ENCODE data around the gene MYPOP. TPM values are rescaled to one million over a fixed set of nuclear protein-coding genes. Genes with fewer than 3 reads are reported as not detected.

Gene MYPOP
- total and polyA plus RNA-seq, 9 of the 15 experiments (the other 6 are each of a cell fraction or from before 2014, with no cell fraction given), result 0.32 to 7.6 (median 1.6) TPM

GRCh38 chr19:45927565-45928261 lies 25.3 kb upstream of the MYPOP start (continued):
- TF ChIP-seq E2F8 (IDR thresholded peaks at IDR 0.05; ENCODE audit: low read depth, partially characterized antibody) (peak; percentile 62), CBFA2T3 (IDR thresholded peaks at IDR 0.05) (no peak), BHLHE40 (IDR thresholded peaks at IDR 0.05; ENCODE audit: low read length) (peak; percentile 48), CAMTA2 (CRISPR knock-in tag; conservative IDR thresholded peaks at IDR 0.05) (no peak), ZNF282 (CRISPR knock-in tag; IDR thresholded peaks at IDR 0.05) (no peak), KDM5B (IDR thresholded peaks at IDR 0.05; ENCODE audit: insufficient replicate concordance, low read depth, low read length) (peak; percentile 77), ASH1L (IDR thresholded peaks at IDR 0.05; ENCODE audit: borderline replicate concordance, low read depth, partially characterized antibody) (peak; percentile 36), CC2D1A (IDR thresholded peaks at IDR 0.05) (0 out of 2 replicates have a peak, but pooled peaks have one; percentile 9), HDAC2 (IDR thresholded peaks at IDR 0.05) (no peak), NFIC (IDR thresholded peaks at IDR 0.05) (no peak), PTRF (tag; IDR thresholded peaks at IDR 0.05) (no peak), L3MBTL2 (IDR thresholded peaks at IDR 0.05) (peak; percentile 99), RBFOX2 (IDR thresholded peaks at IDR 0.05; ENCODE audit: low read depth, low read length) (peak; percentile 87), SP1 (CRISPR knock-in tag; IDR thresholded peaks at IDR 0.05) (peak; percentile 60; the same call in 1 of the 2 replicates), NR3C1 (CRISPR knock-in tag; IDR thresholded peaks at IDR 0.05) (no peak), HOXB6 (CRISPR knock-in tag; IDR thresholded peaks at IDR 0.05; ENCODE audit: borderline replicate concordance) (no peak), COPS2 (conservative IDR thresholded peaks at IDR 0.05) (no peak), NCOA1 (IDR thresholded peaks at IDR 0.05; ENCODE audit: low read depth) (no peak), UBTF (IDR thresholded peaks at IDR 0.05; ENCODE audit: borderline replicate concordance in 1 of 2, low read depth in 2 of 2, low read length in 2 of 2) (peak in 1 of 2 experiments; percentile 52; a peak in 1 of 4 replicates)
- TF ChIP-seq, protein P1, sequence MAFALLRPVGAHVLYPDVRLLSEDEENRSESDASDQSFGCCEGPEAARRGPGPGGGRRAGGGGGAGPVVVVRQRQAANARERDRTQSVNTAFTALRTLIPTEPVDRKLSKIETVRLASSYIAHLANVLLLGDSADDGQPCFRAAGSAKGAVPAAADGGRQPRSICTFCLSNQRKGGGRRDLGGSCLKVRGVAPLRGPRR (CRISPR knock-in tag; IDR thresholded peaks at IDR 0.05), result no peak
- TF ChIP-seq, protein P2, sequence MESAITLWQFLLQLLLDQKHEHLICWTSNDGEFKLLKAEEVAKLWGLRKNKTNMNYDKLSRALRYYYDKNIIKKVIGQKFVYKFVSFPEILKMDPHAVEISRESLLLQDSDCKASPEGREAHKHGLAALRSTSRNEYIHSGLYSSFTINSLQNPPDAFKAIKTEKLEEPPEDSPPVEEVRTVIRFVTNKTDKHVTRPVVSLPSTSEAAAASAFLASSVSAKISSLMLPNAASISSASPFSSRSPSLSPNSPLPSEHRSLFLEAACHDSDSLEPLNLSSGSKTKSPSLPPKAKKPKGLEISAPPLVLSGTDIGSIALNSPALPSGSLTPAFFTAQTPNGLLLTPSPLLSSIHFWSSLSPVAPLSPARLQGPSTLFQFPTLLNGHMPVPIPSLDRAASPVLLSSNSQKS (CRISPR knock-in tag; IDR thresholded peaks at IDR 0.05), result no peak
- TF ChIP-seq, protein P3, sequence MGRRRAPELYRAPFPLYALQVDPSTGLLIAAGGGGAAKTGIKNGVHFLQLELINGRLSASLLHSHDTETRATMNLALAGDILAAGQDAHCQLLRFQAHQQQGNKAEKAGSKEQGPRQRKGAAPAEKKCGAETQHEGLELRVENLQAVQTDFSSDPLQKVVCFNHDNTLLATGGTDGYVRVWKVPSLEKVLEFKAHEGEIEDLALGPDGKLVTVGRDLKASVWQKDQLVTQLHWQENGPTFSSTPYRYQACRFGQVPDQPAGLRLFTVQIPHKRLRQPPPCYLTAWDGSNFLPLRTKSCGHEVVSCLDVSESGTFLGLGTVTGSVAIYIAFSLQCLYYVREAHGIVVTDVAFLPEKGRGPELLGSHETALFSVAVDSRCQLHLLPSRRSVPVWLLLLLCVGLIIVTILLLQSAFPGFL (CRISPR knock-in tag; IDR thresholded peaks at IDR 0.05), result no peak
